Mesendoderm (in vitro differentiated cells): ENCODE results near the gene MUL1.

Experiments used
- DNase-seq: peaks from one replicate; pipeline ENCODE4 v3.0.0; 2013
- H2AK5ac ChIP-seq: 2 replicates; pipeline ENCODE4 v1.6.1; 2013; ENCODE audit warnings: low read length, inconsistent platforms
- H2BK120ac ChIP-seq: 2 replicates; pipeline ENCODE4 v1.6.1; 2013; ENCODE audit warnings: low read depth, mild to moderate bottlenecking, low read length, moderate library complexity, mixed read lengths
- H2BK15ac ChIP-seq: replicated peaks from 2 replicates; pipeline ENCODE4 v1.6.1; 2013; ENCODE audit warnings: low read depth, mild to moderate bottlenecking, moderate library complexity
- H2BK5ac ChIP-seq: 2 replicates; pipeline ENCODE4 v1.6.1; 2013; ENCODE audit warnings: low read length, inconsistent platforms
- H3K18ac ChIP-seq: 2 replicates; pipeline ENCODE4 v1.6.1; 2013; ENCODE audit warnings: mild to moderate bottlenecking, low read length, mixed read lengths
- H3K23ac ChIP-seq: one replicate; pipeline ENCODE4 v1.6.1; 2013; ENCODE audit warnings: low read length
- H3K27ac ChIP-seq: 2 replicates; pipeline ENCODE4 v1.5.1; 2013; ENCODE audit warnings: low read depth, mild to moderate bottlenecking, inconsistent platforms, low read length, moderate library complexity
- H3K27me3 ChIP-seq: 2 replicates; pipeline ENCODE4 v1.6.1; 2013; ENCODE audit warnings: low read length, control low read depth, mild to moderate bottlenecking, inconsistent platforms; ENCODE audit not compliant: insufficient read depth, poor library complexity
- H3K36me3 ChIP-seq: 2 replicates; pipeline ENCODE4 v1.6.1; 2013; ENCODE audit warnings: low read length, inconsistent platforms; ENCODE audit not compliant: control insufficient read depth, insufficient read depth
- H3K4ac ChIP-seq: one replicate; pipeline ENCODE4 v1.6.1; 2013; ENCODE audit warnings: low read depth, mild to moderate bottlenecking, low read length, moderate library complexity
- H3K4me1 ChIP-seq: 2 replicates; pipeline ENCODE4 v1.6.1; 2013; ENCODE audit warnings: low read depth, low read length, inconsistent platforms; ENCODE audit not compliant: control insufficient read depth
- H3K4me2 ChIP-seq: 2 replicates; pipeline ENCODE4 v1.6.1; 2013; ENCODE audit warnings: low read length
- H3K4me3 ChIP-seq: 2 replicates; pipeline ENCODE4 v1.5.1; 2013; ENCODE audit warnings: mild to moderate bottlenecking, low read length
- H3K56ac ChIP-seq: one replicate; pipeline ENCODE4 v1.6.1; 2013; ENCODE audit warnings: low read length
- H3K79me1 ChIP-seq: 2 replicates; pipeline ENCODE4 v1.6.1; 2013; ENCODE audit warnings: low read length, inconsistent platforms
- H3K79me2 ChIP-seq: 2 replicates; pipeline ENCODE4 v1.6.1; 2013; ENCODE audit warnings: mild to moderate bottlenecking, low read length; ENCODE audit not compliant: control insufficient read depth, insufficient read depth
- H3K9ac ChIP-seq: 2 replicates; pipeline ENCODE4 v1.6.1; 2013; ENCODE audit warnings: low read length, inconsistent platforms
- H4K5ac ChIP-seq: one replicate; pipeline ENCODE4 v1.6.1; 2013; ENCODE audit warnings: low read length
- H4K8ac ChIP-seq: one replicate; pipeline ENCODE4 v1.6.1; 2013; ENCODE audit warnings: low read depth, mild to moderate bottlenecking, control low read depth, low read length, moderate library complexity
- WGBS: extraction: QIAGEN DNeasy Blood & Tissue Kit; methylation state at CpG from one replicate; pipeline ENCODE4 v1.1.7; 2013; ENCODE audit warnings: low lambda C conversion rate, missing lambda C conversion rate; ENCODE audit not compliant: insufficient coverage; ENCODE audit errors: extremely low coverage; 5-methylcytosine and 5-hydroxymethylcytosine counted together

The MUL1 gene

DNA sequence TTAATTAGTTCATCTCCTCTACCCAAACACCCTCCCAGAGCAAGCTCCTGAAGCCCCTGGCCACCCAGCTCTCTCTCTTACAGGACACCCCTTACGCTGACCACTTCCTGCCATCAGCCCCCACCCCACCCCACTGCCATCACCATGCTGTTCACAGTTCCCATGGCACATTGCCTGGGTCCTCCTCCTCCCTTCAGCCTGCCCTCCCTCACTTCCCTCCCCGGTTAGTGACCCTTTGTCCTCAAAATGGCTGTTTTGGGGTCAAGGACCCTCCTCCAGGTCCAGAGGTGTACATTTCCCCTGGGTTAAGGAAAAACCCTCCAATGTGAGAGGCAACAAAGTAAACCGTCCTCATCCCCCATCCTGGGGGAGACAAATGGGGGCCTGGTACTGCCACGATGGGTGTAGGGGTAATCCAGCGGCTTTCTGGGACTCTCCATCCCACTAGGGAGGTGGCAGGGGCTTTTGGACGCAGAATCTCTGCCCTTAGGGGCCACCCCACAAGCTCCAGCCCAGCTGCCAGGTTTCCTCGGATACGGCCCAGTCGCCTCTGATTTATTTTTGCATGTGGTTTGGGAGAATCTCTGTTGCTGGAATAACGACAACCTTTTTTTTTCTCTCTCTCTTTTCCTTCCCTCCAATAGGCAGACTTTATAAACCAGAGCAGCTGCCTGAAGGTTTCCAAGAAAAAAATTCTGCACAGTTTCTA, 30.4 kb downstream of the MUL1 start:
- Histone ChIP-seq H3K27me3 (no peaks in the 10 kb centered on the region), H2BK120ac (no peak overlapping the region), H3K36me3 (no peaks in the 10 kb centered on the region), H4K8ac (no peak overlapping the region), H3K4ac (no peak overlapping the region), H3K9ac (no peak overlapping the region), H2BK15ac (no peak overlapping the region), H4K5ac (no peak overlapping the region), H3K18ac (no peak overlapping the region), H3K79me2 (no peaks in the 10 kb centered on the region), H3K56ac (peak overlapping the region; percentile 34), H3K27ac (no peak overlapping the region), H2BK5ac (no peak overlapping the region), H3K4me1 (peaks cover 5% of the 10 kb centered on the region), H3K79me1 (no peaks in the 10 kb centered on the region), H3K4me2 (no peak overlapping the region), H3K4me3 (no peak overlapping the region), H3K23ac (no peak overlapping the region), H2AK5ac (no peak overlapping the region)
- no CpG with 5 or more reads among the region's 10 CpGs for WGBS
- no peak for DNase-seq

DNA sequence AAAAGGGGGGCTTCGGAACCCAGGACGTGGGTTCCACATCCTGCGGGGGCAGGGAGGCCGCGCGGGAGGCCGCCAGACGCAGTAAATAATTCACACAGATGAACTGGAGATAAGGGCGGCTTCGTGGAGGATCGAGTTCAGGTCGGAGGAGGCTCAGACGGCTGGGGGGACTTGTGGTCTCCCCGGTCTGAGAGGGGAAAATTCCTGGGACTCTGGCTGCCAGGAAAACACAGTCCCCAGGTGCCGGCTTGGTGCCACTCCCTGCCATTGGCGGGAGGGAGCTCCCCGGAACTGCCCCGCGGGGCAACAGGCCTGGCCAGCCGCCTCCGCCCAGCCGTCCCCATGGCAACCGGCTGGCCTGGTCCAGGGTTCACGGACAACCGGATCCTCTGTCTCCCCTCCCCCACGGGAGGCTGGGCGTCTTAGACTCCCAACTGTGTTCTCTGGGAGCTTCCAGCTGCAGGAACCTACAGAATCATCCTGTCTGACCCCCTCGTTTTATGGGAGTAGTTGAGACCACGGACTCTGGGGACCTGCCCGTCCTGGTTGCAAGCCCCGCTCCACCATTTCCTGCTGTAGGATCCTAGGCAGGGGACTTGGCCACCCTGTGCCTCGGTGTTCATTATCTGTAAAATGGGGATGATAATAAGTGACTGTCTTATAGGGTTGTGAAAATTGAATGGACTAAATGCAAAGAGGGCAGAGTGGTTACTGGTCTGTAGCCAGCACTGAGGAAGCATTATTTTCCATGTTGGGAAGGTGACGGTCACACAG, 31.5 kb downstream of the MUL1 start:
- no peaks in the 10 kb centered on the region for H3K79me1 ChIP-seq
- H3K79me2 ChIP-seq: no peaks in the 10 kb centered on the region
- no peak overlapping the region for H3K9ac ChIP-seq
- H2BK120ac ChIP-seq: no peak overlapping the region
- H4K5ac ChIP-seq: no peak overlapping the region
- WGBS: no CpG with 5 or more reads among the region's 33 CpGs
- peak; percentile 81 for DNase-seq
- H2AK5ac ChIP-seq: no peak overlapping the region
- H3K4me3 ChIP-seq: no peak overlapping the region
- H2BK5ac ChIP-seq: no peak overlapping the region
- no peak overlapping the region for H3K56ac ChIP-seq
- H4K8ac ChIP-seq: no peak overlapping the region
- no peak overlapping the region for H2BK15ac ChIP-seq
- H3K23ac ChIP-seq: no peak overlapping the region
- H3K4me2 ChIP-seq: peak overlapping the region; percentile 21
- H3K18ac ChIP-seq: no peak overlapping the region
- no peaks in the 10 kb centered on the region for H3K27me3 ChIP-seq
- no peaks in the 10 kb centered on the region for H3K36me3 ChIP-seq
- H3K4ac ChIP-seq: no peak overlapping the region
- H3K4me1 ChIP-seq: peaks cover 5% of the 10 kb centered on the region
- no peak overlapping the region for H3K27ac ChIP-seq

DNA sequence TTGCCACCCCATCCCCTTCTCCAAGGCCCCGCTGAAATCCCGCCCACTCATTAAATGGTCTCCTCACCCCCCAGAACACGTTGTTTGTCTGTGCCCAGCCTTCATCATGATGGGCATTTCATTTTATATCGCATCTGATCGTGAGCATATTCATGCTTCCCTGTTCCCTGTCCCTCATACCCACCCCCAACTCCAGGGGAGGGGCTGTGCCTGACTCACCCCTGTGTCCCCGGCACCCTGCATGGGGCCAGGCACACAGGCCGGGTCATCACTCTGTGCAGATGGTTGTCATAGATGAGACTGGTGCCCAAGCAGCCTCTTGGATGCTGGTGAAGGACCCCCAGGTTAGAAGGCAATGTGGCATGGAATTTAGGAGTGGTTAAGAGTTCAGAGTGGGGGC, 33.0 kb downstream of the MUL1 start:
- H3K9ac ChIP-seq: no peak overlapping the region
- H3K27me3 ChIP-seq: no peaks in the 10 kb centered on the region
- H3K36me3 ChIP-seq: no peaks in the 10 kb centered on the region
- no peak overlapping the region for H3K4me3 ChIP-seq
- no peak overlapping the region for H4K5ac ChIP-seq
- H3K4me2 ChIP-seq: no peak overlapping the region
- no peak overlapping the region for H3K4ac ChIP-seq
- no peaks in the 10 kb centered on the region for H3K79me2 ChIP-seq
- no peak overlapping the region for H2BK5ac ChIP-seq
- H2BK120ac ChIP-seq: no peak overlapping the region
- no peak overlapping the region for H2AK5ac ChIP-seq
- no peak overlapping the region for H3K56ac ChIP-seq
- no peak for DNase-seq
- no CpG with 5 or more reads among the region's 7 CpGs for WGBS
- H3K23ac ChIP-seq: no peak overlapping the region
- no peak overlapping the region for H2BK15ac ChIP-seq
- H3K4me1 ChIP-seq: peaks cover 5% of the 10 kb centered on the region
- no peak overlapping the region for H4K8ac ChIP-seq
- no peak overlapping the region for H3K18ac ChIP-seq
- no peaks in the 10 kb centered on the region for H3K79me1 ChIP-seq
- no peak overlapping the region for H3K27ac ChIP-seq

DNA sequence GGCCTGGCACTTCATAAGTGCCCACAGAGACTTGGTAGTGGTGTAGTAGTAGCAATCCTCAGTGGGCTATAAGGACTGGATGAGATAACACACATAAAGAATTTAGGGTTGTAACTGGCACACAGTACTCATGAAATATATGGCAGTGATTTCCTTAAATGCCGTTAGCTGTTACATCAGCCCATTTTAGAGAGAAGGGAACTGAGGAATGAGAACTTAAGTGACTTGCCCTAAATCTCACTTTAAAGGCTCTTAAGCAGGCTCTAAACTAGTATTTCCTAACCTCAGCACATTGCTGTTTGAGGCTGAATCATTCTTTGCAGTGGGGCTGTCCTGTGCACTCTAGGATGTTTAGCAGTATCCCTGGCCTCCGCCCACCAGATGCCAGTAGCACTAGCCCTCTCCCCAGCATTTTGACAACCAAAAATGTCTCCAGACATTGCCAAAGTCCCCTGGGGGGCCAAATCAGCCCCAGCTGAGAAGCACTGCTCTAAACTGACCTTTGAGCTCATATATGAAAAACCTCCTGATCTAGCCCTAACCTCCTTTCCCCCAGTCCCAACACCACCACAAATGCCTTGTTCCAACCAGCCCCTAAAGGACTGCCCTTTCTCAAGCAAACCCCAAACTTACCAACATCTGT, 33.5 kb downstream of the MUL1 start:
- Histone ChIP-seq H3K9ac (no peak overlapping the region), H3K27ac (no peak overlapping the region), H3K23ac (no peak overlapping the region), H3K4ac (no peak overlapping the region), H3K18ac (no peak overlapping the region), H3K79me1 (no peaks in the 10 kb centered on the region), H2BK15ac (no peak overlapping the region), H2BK120ac (no peak overlapping the region), H3K4me2 (no peak overlapping the region), H3K4me1 (peaks cover 5% of the 10 kb centered on the region), H4K5ac (no peak overlapping the region), H3K79me2 (no peaks in the 10 kb centered on the region), H3K4me3 (no peak overlapping the region), H3K27me3 (no peaks in the 10 kb centered on the region), H2AK5ac (no peak overlapping the region), H4K8ac (no peak overlapping the region), H3K36me3 (no peaks in the 10 kb centered on the region), H3K56ac (no peak overlapping the region), H2BK5ac (no peak overlapping the region)
- WGBS: no CpG with 5 or more reads among the region's 2 CpGs
- no peak for DNase-seq

DNA sequence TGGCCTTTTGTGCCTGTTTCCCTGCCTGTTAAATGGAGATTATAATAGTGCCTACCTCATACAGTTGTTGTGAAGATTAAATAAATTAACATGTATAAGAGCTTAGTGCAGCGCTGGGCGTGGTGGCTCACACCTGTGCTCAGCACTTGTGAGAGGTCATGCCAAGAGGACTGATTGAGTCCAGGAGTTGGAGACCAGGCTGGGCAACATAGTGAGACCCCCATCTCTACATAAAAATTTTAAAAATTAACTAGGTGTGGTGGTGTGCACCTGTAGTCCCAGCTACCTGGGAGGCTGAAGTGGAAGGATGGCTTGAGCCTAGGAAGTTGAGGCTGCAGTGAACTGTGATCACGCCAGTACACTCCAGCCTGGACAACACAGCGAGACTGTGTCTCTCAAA, 34.1 kb downstream of the MUL1 start:
- no peaks in the 10 kb centered on the region for H3K36me3 ChIP-seq
- H3K27ac ChIP-seq: no peak overlapping the region
- no peak overlapping the region for H2BK5ac ChIP-seq
- H2BK15ac ChIP-seq: no peak overlapping the region
- H3K27me3 ChIP-seq: no peaks in the 10 kb centered on the region
- no peak overlapping the region for H4K5ac ChIP-seq
- H2AK5ac ChIP-seq: no peak overlapping the region
- no peak overlapping the region for H4K8ac ChIP-seq
- no peak overlapping the region for H3K56ac ChIP-seq
- no peak overlapping the region for H3K4ac ChIP-seq
- H3K4me3 ChIP-seq: no peak overlapping the region
- no peak overlapping the region for H3K4me2 ChIP-seq
- no peaks in the 10 kb centered on the region for H3K79me1 ChIP-seq
- no CpG with 5 or more reads among the region's 4 CpGs for WGBS
- no peak overlapping the region for H2BK120ac ChIP-seq
- no peak overlapping the region for H3K18ac ChIP-seq
- H3K4me1 ChIP-seq: peaks cover 5% of the 10 kb centered on the region
- DNase-seq: no peak
- H3K79me2 ChIP-seq: no peaks in the 10 kb centered on the region
- no peak overlapping the region for H3K9ac ChIP-seq
- H3K23ac ChIP-seq: no peak overlapping the region
